ENCODE results near the gene SEPTIN5. TPM values are rescaled to one million over a fixed set of nuclear protein-coding genes. Genes with fewer than 3 reads are reported as not detected.

The SEPTIN5 gene
- total and polyA plus RNA-seq, 12 donors, result 3.7 to 73.4 (median 14.9) TPM

DNA sequence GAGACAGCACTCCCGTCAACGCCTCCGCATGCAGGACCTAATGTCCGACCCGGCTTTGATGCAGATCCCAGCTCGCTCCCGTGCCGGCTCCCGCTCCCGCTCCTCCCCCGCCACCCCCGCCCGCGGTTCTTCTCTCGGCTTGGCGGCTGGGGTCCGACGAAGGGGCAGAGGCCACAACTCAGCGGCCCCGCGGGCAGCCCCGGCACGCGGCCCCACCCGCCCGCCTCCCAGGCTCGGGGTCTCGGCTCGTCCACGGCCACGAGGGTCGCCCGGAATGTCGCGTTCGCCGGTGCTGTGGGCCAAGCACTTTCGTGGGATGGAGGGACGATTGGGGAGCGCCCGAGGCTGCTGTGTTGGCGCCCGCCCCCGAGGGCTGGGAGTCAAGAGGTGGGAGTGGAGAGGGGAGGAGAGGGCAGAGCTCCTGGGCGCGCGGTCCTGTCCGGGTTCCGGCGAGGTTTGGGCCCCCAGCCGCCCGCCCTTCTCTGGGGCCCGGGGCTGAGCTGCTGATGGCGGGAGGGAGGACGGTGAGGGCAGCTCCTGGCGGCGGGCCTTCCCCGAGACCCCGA is 40.9 kb downstream of the SEPTIN5 start:
- no peak for DNase-seq
- no peaks in the 10 kb centered on the region for H3K36me3 ChIP-seq (replicated peaks in 1 of 2)
- intact Hi-C loops (cut with DNase I), result no loop called here
- H3K27me3 ChIP-seq, result peaks cover 61% of the 10 kb centered on the region
- no peak overlapping the region for H3K27ac ChIP-seq
- no peak for TF ChIP-seq POLR2A (IDR thresholded peaks at IDR 0.05)
- TF ChIP-seq, protein P1, sequence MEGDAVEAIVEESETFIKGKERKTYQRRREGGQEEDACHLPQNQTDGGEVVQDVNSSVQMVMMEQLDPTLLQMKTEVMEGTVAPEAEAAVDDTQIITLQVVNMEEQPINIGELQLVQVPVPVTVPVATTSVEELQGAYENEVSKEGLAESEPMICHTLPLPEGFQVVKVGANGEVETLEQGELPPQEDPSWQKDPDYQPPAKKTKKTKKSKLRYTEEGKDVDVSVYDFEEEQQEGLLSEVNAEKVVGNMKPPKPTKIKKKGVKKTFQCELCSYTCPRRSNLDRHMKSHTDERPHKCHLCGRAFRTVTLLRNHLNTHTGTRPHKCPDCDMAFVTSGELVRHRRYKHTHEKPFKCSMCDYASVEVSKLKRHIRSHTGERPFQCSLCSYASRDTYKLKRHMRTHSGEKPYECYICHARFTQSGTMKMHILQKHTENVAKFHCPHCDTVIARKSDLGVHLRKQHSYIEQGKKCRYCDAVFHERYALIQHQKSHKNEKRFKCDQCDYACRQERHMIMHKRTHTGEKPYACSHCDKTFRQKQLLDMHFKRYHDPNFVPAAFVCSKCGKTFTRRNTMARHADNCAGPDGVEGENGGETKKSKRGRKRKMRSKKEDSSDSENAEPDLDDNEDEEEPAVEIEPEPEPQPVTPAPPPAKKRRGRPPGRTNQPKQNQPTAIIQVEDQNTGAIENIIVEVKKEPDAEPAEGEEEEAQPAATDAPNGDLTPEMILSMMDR (IDR thresholded peaks at IDR 0.05), result no peak
- no peak overlapping the region for H3K4me3 ChIP-seq
- no peaks in the 10 kb centered on the region for H3K9me3 ChIP-seq (replicated peaks in 1 of 3)
- peaks cover 5 to 8% of the 10 kb centered on the region in 2 donors for H3K4me1 ChIP-seq (replicated peaks in 1 of 2)
- 0 to 4% (median 1%) methylated on average over 2 to 59 of the region's 59 CpGs for whole genome bisulfite sequencing, 4 donors

DNA sequence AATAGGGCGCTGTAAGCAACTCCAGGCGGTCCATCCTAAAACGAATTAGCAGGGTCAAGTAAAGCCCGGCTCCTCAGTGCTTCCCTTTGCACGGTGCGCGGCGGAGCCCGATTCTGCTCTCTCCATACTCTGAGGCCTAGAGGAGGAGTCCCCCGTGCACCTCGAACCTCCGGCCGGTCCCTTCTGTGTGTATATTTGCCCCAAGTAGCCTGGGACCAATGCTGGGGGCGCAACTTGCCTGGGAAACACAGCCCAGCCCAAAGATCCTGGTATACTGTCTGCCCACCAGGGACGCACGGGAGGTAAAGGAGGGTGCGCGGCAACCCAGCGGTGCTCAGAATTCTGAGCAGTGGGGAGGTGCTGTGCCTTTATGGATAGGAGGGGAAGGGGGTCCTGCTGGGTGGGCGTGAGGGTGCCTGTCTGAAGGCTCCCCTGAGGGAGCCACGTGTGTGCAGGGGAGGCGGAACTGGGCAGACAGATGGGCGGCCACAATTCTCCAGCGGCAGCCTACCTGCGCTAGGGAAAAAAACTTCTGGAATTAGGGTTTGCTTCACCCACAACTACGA is 41.5 kb downstream of the SEPTIN5 start:
- no peaks in the 10 kb centered on the region for H3K9me3 ChIP-seq (replicated peaks in 1 of 3)

DNA sequence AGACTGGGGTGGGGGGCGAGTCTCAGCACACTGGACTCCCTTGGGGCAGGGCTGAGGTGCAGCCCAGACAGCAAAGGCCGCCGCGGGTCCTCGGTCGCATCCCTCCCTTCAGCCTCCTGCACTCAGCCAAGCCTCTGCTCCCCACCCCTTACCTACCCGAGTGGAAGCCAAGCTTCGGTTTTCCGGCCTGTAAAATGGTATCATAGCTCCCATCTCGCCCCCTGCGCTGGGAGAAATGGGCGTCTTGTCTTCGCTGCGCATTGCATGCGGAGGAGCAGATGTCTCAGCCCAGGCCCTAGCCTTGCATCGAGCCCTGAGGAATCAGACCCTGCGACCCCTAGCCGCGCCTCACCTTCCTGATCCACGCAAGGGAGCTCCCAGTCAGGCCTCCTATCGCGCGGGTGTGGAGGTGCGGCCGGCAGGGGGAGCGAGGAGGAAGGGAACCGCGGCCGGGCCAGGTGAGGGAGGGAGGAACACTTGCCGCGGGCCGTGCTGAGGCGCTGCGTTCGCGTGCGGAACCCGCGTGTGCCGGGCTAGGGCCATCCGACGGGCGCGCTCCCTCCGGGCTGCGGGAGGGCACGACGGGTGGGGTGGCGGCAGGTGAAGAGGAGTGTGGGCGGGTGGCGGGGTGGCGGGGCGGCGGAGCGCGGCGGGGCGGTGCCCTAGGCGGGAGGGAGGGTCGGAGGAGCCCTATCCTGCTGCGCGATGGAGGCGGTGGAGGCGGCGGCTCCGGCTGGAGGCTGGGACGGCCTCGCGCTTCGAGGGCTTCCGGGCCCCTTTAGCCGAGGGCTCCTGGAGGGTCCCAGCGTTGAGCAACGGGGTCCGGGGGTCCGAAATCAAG is 42.2 kb downstream of the SEPTIN5 start:
- H3K4me3 ChIP-seq, result peak overlapping the region in 1 of 4 donors; percentile 11
- no peak overlapping the region for H3K27ac ChIP-seq
- DNase-seq, result peak in 6 of 7 donors; percentile 37 to 57 (median 44)
- H3K27me3 ChIP-seq, result peaks cover 66% of the 10 kb centered on the region
- intact Hi-C loops (cut with DNase I), result no loop called here
- no peak for TF ChIP-seq POLR2A (IDR thresholded peaks at IDR 0.05)
- TF ChIP-seq, protein P1 (IDR thresholded peaks at IDR 0.05), result peak in 3 of 6 experiments; percentile 37 to 55 (median 43)
- peaks cover 5 to 8% of the 10 kb centered on the region in 2 donors for H3K4me1 ChIP-seq (replicated peaks in 1 of 2)
- H3K36me3 ChIP-seq (replicated peaks in 1 of 2), result no peaks in the 10 kb centered on the region
- no peaks in the 10 kb centered on the region for H3K9me3 ChIP-seq (replicated peaks in 1 of 3)
- WGBS, 4 donors, result 4 to 23% (median 7%) methylated on average over 11 to 76 of the region's 76 CpGs

More for the DNA sequence above, 41.5 kb downstream of the SEPTIN5 start:
- Histone ChIP-seq H3K27me3 (peaks cover 61% of the 10 kb centered on the region), H3K4me1 (replicated peaks in 1 of 2) (peaks cover 5 to 8% of the 10 kb centered on the region in 2 donors), H3K36me3 (replicated peaks in 1 of 2) (no peaks in the 10 kb centered on the region), H3K27ac (no peak overlapping the region), H3K4me3 (no peak overlapping the region)
- DNase-seq, result no peak
- intact Hi-C loops (cut with DNase I), result no loop called here
- 8 to 18% (median 12%) methylated on average over 7 to 26 of the region's 26 CpGs for WGBS, 4 donors
- TF ChIP-seq POLR2A (IDR thresholded peaks at IDR 0.05), result no peak
- TF ChIP-seq, protein P1 (IDR thresholded peaks at IDR 0.05), result no peak
